Stimulated activated CD4-positive, alpha-beta T cell treated with anti-CD3 and anti-CD28 coated beads, Interleukin-12 subunit alpha, Interleukin-12 subunit beta, amount 100 ng/mL, for 48 hours (primary cell): ENCODE results near the gene ARIH1.
"Not testable (repeated sequence)": the region's sequence is repeated elsewhere in the genome, so short reads cannot be mapped to it uniquely, and the experiment has no call there.

ENCODE experiments used
- DNase-seq, 3 donors: peaks; one replicate each; pipeline ENCODE4 v3.0.0-alpha.2; 2020; ENCODE audit warnings: low read depth in 2 of 3, low spot score in 1 of 3

Gene ARIH1

GRCh38 chr15:72599855-72600464 lies 125.8 kb downstream of the ARIH1 start:
- DNase-seq, result peak in 1 of 3 donors; percentile 30

- no peak for DNase-seq
Observed at GRCh38 chr15:72604794-72605193, 130.7 kb downstream of the ARIH1 start.

GRCh38 chr15:72608084-72608483 lies 134.0 kb downstream of the ARIH1 start:
- DNase-seq, result not testable (repeated sequence)

DNA sequence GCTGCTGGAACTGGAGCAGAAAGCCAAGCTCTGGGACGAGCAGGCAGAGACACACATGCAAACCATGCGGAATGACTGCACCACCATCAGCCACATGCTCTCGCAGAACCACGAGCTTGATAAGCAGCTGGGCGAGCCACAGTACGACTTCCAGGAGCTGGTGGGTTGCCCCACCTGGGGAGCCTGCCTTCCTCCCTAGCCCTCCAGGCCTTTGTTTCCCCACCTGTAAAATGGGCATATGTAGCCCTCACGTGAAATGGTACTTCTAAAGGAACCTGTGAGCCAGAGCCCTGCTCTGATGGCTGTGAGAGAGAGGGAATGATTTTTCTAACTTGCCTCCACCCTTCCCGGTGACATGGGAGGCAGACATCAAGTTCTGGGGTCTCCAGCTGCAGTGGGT lies 135.7 kb downstream of the ARIH1 start:
- no peak for DNase-seq

DNA sequence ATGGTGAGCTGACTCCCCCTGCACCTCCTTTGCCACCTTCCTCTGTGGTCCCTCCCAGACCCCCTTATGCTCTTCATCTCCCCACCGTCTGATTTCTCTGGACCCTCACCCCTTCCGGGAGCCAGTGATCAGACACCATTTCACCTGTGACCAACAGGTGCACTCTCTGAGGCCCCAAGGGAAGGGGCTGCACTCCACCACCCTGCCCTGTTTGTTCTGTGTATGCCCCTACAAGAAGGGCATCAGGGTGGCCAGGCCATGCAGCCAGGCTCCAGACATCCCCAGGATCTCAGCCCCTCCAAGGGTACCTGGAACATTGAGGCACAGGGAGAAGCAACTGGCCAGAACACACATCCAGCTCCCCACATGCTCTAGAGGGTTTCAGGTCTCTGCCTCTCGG lies 138.2 kb downstream of the ARIH1 start:
- DNase-seq, result not testable (repeated sequence)

DNA sequence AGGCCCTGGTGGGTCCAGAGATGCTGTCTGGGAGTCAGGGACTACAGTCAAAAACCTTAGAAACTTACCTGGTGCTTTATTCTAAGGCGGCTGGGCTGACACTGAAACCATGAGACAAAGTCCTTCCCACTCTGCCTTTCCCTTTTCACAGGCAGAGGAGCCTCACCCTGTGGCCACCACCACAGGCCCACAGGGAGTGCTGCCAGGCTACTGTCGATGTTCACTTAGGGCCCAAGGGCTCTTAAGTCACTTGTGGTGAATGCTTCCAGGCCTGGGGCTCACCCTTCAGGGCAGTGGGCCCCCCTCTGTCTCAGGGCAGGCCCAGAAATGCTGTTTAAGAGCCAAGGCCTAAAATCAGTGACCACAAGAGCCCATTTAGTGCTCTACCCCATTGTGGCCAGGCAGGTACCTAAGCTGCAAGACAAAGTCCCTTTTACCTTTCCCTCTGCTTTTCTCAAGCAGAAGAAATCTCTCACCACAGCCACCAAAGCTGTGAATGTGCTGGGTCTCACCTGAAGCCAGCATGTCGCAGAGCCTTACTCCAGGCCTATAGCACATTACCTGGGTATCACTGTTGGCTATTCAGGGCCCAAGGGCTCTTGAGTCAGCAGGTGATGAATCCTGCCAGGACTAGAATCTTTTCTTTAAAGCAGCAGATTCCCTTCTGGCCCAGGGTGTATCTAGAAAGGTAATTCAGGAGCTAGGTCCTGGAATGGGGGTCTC lies 140.8 kb downstream of the ARIH1 start:
- DNase-seq, result no peak

DNA sequence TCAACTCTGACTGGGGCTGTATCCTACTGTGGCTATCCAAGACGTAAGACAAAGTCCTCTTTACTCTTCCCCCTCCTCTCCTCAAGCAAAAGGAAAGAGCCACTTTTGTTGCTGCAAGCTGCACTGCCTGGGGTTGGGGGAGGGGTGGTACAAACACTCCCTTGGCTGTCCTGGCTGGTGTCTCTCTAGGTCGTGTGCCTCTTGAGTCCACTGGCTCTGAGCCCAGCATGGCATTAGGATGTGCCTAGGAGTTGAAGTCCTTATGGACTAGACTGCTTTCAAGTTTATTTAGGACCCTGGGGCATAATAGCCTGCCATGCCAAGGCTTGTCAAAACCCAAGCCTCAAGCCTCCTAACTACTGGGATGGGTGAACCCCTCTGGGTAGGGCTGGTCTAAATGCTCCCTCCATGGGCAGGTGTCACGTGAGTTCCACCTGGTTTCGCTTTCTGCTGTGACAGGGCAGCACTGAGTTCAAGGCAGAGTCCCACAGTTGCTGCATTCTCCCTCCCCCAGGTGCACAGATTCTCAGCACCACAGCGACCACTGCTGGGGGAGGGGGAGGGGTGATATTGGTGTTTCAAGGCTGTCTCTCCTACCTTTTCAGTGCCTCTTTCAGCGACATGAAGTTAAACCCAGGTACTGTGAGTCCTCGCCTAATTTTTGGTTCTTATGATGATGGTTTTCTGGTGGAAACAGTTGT lies 141.6 kb downstream of the ARIH1 start:
- not testable (repeated sequence) for DNase-seq

- DNase-seq, result no peak
Observed at GRCh38 chr15:72616491-72617210, 142.5 kb downstream of the ARIH1 start.

DNA sequence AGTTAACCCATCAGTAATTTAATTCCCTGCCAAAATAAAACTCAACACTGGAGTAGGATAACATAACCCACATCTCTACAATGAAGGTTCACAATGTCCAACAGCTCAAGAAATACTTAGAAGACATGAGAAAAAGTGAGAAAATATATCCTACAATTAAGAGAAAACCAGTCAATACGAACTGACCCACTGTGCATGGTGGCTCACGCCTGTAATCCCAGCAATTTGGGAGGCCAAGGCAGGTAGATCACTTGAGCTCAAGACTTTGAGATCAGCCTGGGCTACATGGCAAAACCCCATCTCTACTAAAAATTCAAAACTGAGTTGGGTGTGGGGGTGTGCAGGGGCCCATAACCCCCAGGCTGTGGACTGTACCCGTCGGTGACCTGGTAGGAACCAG lies 149.7 kb downstream of the ARIH1 start:
- not testable (repeated sequence) for DNase-seq

DNA sequence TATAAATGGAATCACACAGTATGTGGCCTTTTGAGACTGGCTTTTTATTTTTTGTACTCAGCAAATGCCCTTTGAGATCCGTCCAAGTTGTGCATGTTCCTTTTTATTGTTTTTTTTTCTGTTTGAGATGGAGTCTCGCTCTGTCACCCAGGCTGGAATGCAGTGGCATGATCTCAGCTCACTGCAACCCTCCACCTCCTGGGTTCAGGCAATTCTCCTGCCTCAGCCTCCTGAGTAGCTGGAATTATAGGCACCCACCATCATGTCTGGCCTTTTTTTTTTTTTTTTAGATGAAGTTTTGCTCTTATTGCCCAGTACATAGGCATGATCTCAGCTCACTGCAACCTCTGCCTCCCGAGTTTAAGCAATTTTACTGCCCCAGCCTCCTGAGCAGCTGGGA lies 152.0 kb downstream of the ARIH1 start:
- DNase-seq, result not testable (repeated sequence)

GRCh38 chr15:72628249-72629067 lies 154.3 kb downstream of the ARIH1 start:
- peak in 1 of 3 donors; percentile 12 for DNase-seq

DNA sequence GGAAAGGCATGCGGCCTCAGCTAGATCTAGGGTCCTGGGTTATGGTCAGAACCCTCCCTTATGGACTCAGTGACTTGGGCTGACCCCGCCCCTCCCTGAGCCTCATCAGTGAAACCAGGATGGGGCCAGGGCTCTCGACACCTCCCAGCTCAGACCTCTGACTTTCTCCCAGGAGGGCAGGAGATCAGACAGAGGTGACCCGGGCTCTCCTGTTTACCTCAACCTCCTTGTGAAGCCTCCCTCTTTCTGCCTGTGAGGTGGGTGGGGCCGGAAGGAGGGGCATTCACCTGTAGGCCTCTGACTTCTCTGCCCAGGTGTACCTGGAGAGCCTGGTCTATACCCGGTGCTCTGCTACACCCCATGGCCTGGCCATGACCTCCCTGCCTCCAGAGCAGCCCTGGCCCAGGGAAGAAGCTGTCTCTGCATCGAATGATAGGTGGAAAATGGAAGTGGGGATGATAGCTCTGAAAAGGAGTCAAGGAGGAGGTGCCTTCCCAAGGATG lies 155.0 kb downstream of the ARIH1 start:
- not testable (repeated sequence) for DNase-seq

DNA sequence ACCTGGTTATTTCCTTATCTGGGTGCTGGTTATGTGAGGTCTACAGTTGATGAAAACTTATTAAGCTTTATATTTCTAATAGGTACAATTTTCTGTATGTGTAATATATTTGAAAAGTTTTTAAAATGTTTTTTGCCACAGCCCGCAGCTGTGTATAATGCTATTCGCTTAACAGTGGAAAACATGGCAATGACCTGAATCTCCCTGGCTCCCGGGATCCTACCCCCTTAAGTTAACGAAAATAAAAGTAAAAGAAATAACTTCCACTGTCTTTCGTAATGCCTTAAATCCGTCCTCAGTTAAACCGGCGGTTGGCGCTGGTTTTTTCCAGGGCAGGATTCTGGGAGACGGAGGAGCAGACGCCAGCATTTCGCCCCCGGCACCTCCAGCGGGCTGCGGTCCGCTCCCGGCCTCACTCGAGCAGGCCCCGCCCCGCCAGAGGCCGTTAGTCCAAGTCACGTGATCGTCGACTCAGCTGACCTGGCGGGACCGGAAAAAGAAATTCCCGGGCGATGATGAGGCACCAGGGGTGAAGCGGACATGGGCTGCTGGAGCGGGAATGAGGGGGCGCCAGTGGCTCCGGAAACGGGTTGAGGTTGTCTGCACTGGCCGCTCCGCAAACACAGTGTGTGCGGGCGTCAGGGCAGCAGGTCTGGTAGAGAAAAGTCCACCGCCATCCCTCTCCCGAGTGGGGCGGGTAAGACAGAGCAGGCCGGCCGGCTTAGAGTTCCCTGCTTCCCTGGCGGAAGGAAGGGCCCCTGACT lies 162.6 kb downstream of the ARIH1 start:
- DNase-seq, result peak; percentile 13 to 55 (median 48)

- not testable (repeated sequence) for DNase-seq
Observed at GRCh38 chr15:72639759-72640483, 165.8 kb downstream of the ARIH1 start.

- DNase-seq, result not testable (repeated sequence)
Observed at GRCh38 chr15:72642271-72642670, 168.1 kb downstream of the ARIH1 start.

- DNase-seq, result not testable (repeated sequence)
Observed at GRCh38 chr15:72648631-72649253, 174.6 kb downstream of the ARIH1 start.
